ENCODE results near the gene ELOVL3. TPM values are rescaled to one million over a fixed set of nuclear protein-coding genes. Genes with fewer than 3 reads are reported as not detected.

ELOVL3 gene, protein sequence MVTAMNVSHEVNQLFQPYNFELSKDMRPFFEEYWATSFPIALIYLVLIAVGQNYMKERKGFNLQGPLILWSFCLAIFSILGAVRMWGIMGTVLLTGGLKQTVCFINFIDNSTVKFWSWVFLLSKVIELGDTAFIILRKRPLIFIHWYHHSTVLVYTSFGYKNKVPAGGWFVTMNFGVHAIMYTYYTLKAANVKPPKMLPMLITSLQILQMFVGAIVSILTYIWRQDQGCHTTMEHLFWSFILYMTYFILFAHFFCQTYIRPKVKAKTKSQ
- total RNA-seq (2011; cell fraction: chromatin; rRNA removed; ENCODE audit: low replicate concordance), result 0.32 and 1.4 TPM in 2 replicates
- total RNA-seq (2011; cell fraction: nucleolus; rRNA removed), result 1.5 and 1.6 TPM in 2 replicates
- total RNA-seq (2011; cell fraction: nucleoplasm; rRNA removed), result 1.6 and 2.0 TPM in 2 replicates
- total RNA-seq (2014; rRNA removed) (0.32 and 1.3 TPM in 2 replicates), total RNA-seq (2014; rRNA removed; fragmentation: Illumina TruSeq; extraction: Trizol) (0.87 and 1.3 TPM in 2 replicates), total RNA-seq (2015; rRNA removed; fragmentation: Illumina TruSeq; extraction: Trizol) (0.75 and 0.87 TPM in 2 replicates), total RNA-seq (2021) (0.86 and 1.2 TPM in 2 replicates), polyA plus RNA-seq (2011; rRNA removed) (1.9 and 3.0 TPM in 2 replicates), polyA plus RNA-seq (2014; fragmentation: Illumina TruSeq; extraction: Trizol) (1.3 and 1.5 TPM in 2 replicates), polyA plus RNA-seq (2014; fragmentation: Nextera tagmentation; extraction: Ambion mirVana) (1 to 10 TPM; 2.5 to 3.3 TPM), polyA plus RNA-seq (2014; rRNA removed) (0.86 and 1.3 TPM in 2 replicates), polyA minus RNA-seq (2011; rRNA and poly(A)+ RNA removed) (0.84 and 1.1 TPM in 2 replicates), Bru-seq, nascent RNA (percentile 42 among the genes with signal in this experiment), BruChase-seq, experiment 1, labeled RNA remaining after a 2-hour chase (percentile 33 among the genes with signal in this experiment), BruChase-seq, experiment 2, labeled RNA remaining after a 6-hour chase (percentile 38 among the genes with signal in this experiment)
- polyA plus RNA-seq (2011; cell fraction: cytosol; rRNA removed), result 2.1 and 2.9 TPM in 2 replicates
- 0.69 and 1.2 TPM in 2 replicates for polyA plus RNA-seq (2011; cell fraction: nucleus; rRNA removed)
- polyA plus RNA-seq (2012), result 0.47 and 0.51 TPM in 2 replicates
- not detected in 2 replicates for polyA minus RNA-seq (2011; cell fraction: cytosol; rRNA and poly(A)+ RNA removed)
- polyA minus RNA-seq (2011; cell fraction: nucleus; rRNA and poly(A)+ RNA removed), result 0.13 and 1.1 TPM in 2 replicates
- long read RNA-seq, experiment 1, transcript ELOVL3-201 (4 exons, 1,371 nt), result major isoform, 5 of 6 reads
- long read RNA-seq, experiment 1, partial matches to known transcripts, result 1 of 6 reads
- long read RNA-seq, experiment 1, other reads (novel, unspliced or antisense), result 0 of 6 reads
- long read RNA-seq, experiment 2, partial matches to known transcripts, result 0 of 2 reads
- long read RNA-seq, experiment 2, other reads (novel, unspliced or antisense), result 0 of 2 reads
- long read RNA-seq, experiment 3, result 0 reads

DNA sequence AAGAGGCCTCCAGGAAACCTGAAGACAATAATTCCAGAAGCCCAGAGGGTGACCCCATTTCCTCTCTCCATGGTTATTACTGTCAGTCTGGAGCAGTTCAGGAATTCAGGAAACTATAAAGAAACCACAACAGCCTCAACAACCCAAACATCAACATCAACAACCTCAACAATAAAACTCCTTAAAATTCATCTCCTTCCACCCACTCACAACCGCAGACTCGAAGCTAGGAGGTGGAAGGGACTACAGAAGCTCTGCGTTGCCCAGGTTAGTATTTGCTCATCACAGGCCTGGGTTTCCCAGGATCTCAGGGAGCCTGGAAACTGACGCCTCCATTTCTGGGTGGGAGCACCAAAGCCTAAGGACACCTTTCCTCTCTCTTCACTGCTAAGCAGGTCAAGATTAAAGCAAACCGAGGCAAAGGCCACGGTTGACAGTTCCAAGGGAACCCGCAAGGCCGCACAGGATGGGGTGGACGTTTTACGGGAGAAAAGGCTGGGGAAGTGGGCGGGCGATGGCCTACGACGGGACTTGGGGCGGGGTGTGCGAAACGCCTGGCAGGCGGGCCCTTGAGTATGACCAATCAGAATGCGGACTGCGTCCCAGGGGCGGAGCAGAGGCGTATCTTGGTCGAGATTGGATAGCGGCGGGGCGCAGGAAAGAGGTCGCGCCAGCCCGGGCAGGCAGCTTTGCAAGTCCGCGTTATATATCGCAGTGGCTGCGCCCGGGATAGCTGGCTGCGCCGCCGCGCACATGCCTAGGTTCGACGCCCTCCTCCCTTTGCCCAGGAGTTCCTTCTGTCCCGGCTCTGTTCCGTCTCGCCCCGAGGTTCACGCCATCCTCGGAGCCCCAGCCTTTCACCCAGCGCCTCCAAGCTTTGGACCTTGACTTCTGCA lies at the start of gene ELOVL3:
Gene ELOVL3 (plus strand): TSS at position 654 of the 896 bp plus-strand sequence. CDS start 250 bp downstream, outside the sequence.
- Histone ChIP-seq H3K9me3 (replicated peaks; ENCODE audit: control insufficient read depth, insufficient read depth, low read depth, low read length) (no peaks in the 10 kb centered on the region), H4K20me1 (replicated peaks; ENCODE audit: control insufficient read depth, insufficient read depth, low read length) (no peaks in the 10 kb centered on the region), H3K9ac (ENCODE audit: insufficient read depth in 1 of 2, low read depth in 2 of 2, low read length in 2 of 2) (peak within 1 kb of the TSS; percentile 50 to 86; a peak in 3 of 4 replicates), H3K79me2 (ENCODE audit: control insufficient read depth, insufficient read depth, low read length) (no peaks in the 10 kb centered on the region), H3K4me3 (peak within 1 kb of the TSS; percentile 28), H3K27me3 (ENCODE audit: control insufficient read depth in 2 of 2, insufficient read depth in 2 of 2, low read length in 2 of 2) (peaks cover 3 to 5% of the 10 kb centered on the region in 2 experiments; a peak in 2 of 5 replicates), H3K4me2 (ENCODE audit: insufficient read depth, low read length) (peak within 1 kb of the TSS; percentile 75), H3K27ac (ENCODE audit: extremely low read depth, low read depth, low read length) (peak within 1 kb of the TSS; percentile 23; the same call in 1 of the 3 replicates), H2AFZ (ENCODE audit: low read depth, low read length) (peak within 1 kb of the TSS; percentile 94), H3K36me3 (ENCODE audit: control insufficient read depth, insufficient read depth, low read length) (no peaks in the 10 kb centered on the region), H3K9me1 (ENCODE audit: control insufficient read depth, insufficient read depth, low read length) (no peaks in the 10 kb centered on the region), H3K4me1 (replicated peaks in 1 of 2; ENCODE audit: control insufficient read depth in 2 of 2, insufficient read depth in 2 of 2, low read length in 2 of 2) (peaks cover 11 to 22% of the 10 kb centered on the region in 2 experiments; a peak in 4 of 5 replicates)
- intact Hi-C loops (cut with micrococcal nuclease), result no loop called here
- ATAC-seq, result peak; percentile 97
- DNase-seq (ENCODE audit: extremely low read depth in 1 of 4, low spot score in 3 of 4), result peak; percentile 95 to 99 (median 98)
- 3% methylated on average over 40 of the region's 47 CpGs for WGBS (ENCODE audit: insufficient coverage, low coverage, missing lambda C conversion rate)
- in situ Hi-C loops (cut with MboI), result loop anchor here (5.0 to 25.0 kb wide), 2 partner anchors 121 to 361 kb away; no protein-coding TSS in a partner anchor
- POLR2A ChIA-PET, result interaction anchor here (0.6 to 1.7 kb wide), 5 partner anchors 12 to 70 kb away, joined by 3 to 10 read pairs (median 4); partner anchors contain the start of gene PITX3
- CTCF ChIA-PET (ENCODE audit: low intra/inter-chr PET ratio), result interaction anchor here (0.5 kb wide), 1 partner anchor 63 kb away, joined by 3 read pairs; no protein-coding TSS in a partner anchor
- no TSS peak for BruUV-seq (replicated peaks)
- FAIRE-seq, result peak; percentile 89
- peak; percentile 81 to 84 for TF ChIP-seq NRF1 (conservative IDR thresholded peaks at IDR 0.05 in 1 of 2, IDR thresholded peaks at IDR 0.05 in 1 of 2)
- TF ChIP-seq TCF3 (CRISPR knock-in tag; IDR thresholded peaks at IDR 0.05), result no peak
- TF ChIP-seq, protein P1, sequence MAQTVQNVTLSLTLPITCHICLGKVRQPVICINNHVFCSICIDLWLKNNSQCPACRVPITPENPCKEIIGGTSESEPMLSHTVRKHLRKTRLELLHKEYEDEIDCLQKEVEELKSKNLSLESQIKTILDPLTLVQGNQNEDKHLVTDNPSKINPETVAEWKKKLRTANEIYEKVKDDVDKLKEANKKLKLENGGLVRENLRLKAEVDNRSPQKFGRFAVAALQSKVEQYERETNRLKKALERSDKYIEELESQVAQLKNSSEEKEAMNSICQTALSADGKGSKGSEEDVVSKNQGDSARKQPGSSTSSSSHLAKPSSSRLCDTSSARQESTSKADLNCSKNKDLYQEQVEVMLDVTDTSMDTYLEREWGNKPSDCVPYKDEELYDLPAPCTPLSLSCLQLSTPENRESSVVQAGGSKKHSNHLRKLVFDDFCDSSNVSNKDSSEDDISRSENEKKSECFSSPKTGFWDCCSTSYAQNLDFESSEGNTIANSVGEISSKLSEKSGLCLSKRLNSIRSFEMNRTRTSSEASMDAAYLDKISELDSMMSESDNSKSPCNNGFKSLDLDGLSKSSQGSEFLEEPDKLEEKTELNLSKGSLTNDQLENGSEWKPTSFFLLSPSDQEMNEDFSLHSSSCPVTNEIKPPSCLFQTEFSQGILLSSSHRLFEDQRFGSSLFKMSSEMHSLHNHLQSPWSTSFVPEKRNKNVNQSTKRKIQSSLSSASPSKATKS (CRISPR knock-in tag; IDR thresholded peaks at IDR 0.05), result no peak
- no peak for TF ChIP-seq HLTF (IDR thresholded peaks at IDR 0.05)
- no peak; the same call in none of the 2 replicates for TF ChIP-seq GABPB1 (CRISPR knock-in tag; IDR thresholded peaks at IDR 0.05)
- no peak for TF ChIP-seq ZNF121 (CRISPR knock-in tag; conservative IDR thresholded peaks at IDR 0.05)
- no peak for TF ChIP-seq CHCHD3 (CRISPR knock-in tag; IDR thresholded peaks at IDR 0.05)
- TF ChIP-seq, protein P2, sequence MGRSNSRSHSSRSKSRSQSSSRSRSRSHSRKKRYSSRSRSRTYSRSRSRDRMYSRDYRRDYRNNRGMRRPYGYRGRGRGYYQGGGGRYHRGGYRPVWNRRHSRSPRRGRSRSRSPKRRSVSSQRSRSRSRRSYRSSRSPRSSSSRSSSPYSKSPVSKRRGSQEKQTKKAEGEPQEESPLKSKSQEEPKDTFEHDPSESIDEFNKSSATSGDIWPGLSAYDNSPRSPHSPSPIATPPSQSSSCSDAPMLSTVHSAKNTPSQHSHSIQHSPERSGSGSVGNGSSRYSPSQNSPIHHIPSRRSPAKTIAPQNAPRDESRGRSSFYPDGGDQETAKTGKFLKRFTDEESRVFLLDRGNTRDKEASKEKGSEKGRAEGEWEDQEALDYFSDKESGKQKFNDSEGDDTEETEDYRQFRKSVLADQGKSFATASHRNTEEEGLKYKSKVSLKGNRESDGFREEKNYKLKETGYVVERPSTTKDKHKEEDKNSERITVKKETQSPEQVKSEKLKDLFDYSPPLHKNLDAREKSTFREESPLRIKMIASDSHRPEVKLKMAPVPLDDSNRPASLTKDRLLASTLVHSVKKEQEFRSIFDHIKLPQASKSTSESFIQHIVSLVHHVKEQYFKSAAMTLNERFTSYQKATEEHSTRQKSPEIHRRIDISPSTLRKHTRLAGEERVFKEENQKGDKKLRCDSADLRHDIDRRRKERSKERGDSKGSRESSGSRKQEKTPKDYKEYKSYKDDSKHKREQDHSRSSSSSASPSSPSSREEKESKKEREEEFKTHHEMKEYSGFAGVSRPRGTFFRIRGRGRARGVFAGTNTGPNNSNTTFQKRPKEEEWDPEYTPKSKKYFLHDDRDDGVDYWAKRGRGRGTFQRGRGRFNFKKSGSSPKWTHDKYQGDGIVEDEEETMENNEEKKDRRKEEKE (IDR thresholded peaks at IDR 0.05; ENCODE audit: borderline replicate concordance in 1 of 2, control insufficient read depth in 1 of 2, low read depth in 2 of 2, low read length in 1 of 2), result no peak
- no peak for TF ChIP-seq HCFC1 (IDR thresholded peaks at IDR 0.05; ENCODE audit: low read depth, low read length)

Measured in K562 (cell line).